Common myeloid progenitor, CD34-positive (primary cell): ENCODE measurements around the gene PDGFRB.

Experiments used
- CTCF ChIA-PET: fragments of 350-600 bp; sonication (Branson Sonifier 250); formaldehyde crosslinking; loops from one replicate; lab custom pipeline; 2021; ENCODE audit warnings: antibody characterized with exemption; lab: Charles Lee
- POLR2A ChIA-PET: fragments of 350-600 bp; sonication (Branson Sonifier 250); formaldehyde crosslinking; loops from one replicate; lab custom pipeline; 2021; ENCODE audit warnings: antibody characterized with exemption; lab: Charles Lee
- DNase-seq, 3 donors: peaks; one replicate each; pipeline versions ENCODE4 v3.0.0 to v3.0.0-alpha.2; 2013
- H3K27ac ChIP-seq, 2 experiments: 1 replicate in 1 of 2; 2 replicates in 1 of 2; pipeline ENCODE4 v1.7.0; 2013; ENCODE audit warnings: inconsistent platforms in 2 of 2, low read length in 2 of 2, mild to moderate bottlenecking in 2 of 2, low read depth in 1 of 2, moderate library complexity in 1 of 2; ENCODE audit not compliant: severe bottlenecking in 2 of 2, insufficient read depth in 1 of 2, poor library complexity in 1 of 2
- H3K27me3 ChIP-seq, 5 experiments: replicated peaks in 2 of 5; 1 replicate in 3 of 5; 2 replicates in 2 of 5; pipeline versions ENCODE4 v1.6.1 to v1.7.0; 2013; ENCODE audit warnings: low read length in 4 of 5, mild to moderate bottlenecking in 2 of 5, moderate library complexity in 2 of 5, inconsistent platforms in 1 of 5; ENCODE audit not compliant: insufficient read depth in 5 of 5, control insufficient read depth in 4 of 5
- H3K36me3 ChIP-seq, 4 experiments: 1 replicate in 2 of 4; 2 replicates in 2 of 4; pipeline versions ENCODE4 v1.6.1 to v1.7.0; 2013; ENCODE audit warnings: low read length in 3 of 4, control low read depth in 1 of 4, mild to moderate bottlenecking in 1 of 4; ENCODE audit not compliant: control insufficient read depth in 4 of 4, insufficient read depth in 4 of 4
- H3K4me1 ChIP-seq, 4 experiments: 1 replicate in 3 of 4; 2 replicates in 1 of 4; pipeline versions ENCODE4 v1.6.1 to v1.7.1; 2013; ENCODE audit warnings: low read length in 3 of 4, mild to moderate bottlenecking in 3 of 4, control low read depth in 1 of 4, inconsistent platforms in 1 of 4, moderate library complexity in 1 of 4; ENCODE audit not compliant: control insufficient read depth in 4 of 4, insufficient read depth in 4 of 4; ENCODE audit errors: control extremely low read depth in 1 of 4
- H3K4me3 ChIP-seq, 7 experiments: 1 replicate in 4 of 7; 2 replicates in 3 of 7; pipeline versions ENCODE4 v1.5.1 to v1.7.0; 2013; ENCODE audit warnings: mild to moderate bottlenecking in 7 of 7, low read length in 6 of 7, moderate library complexity in 6 of 7, inconsistent platforms in 2 of 7, low read depth in 2 of 7, control low read depth in 1 of 7; ENCODE audit not compliant: insufficient read depth in 4 of 7, control insufficient read depth in 1 of 7; ENCODE audit errors: extremely low read depth in 1 of 7
- H3K9me3 ChIP-seq, 5 experiments: 1 replicate in 4 of 5; 2 replicates in 1 of 5; pipeline versions ENCODE4 v1.6.1 to v1.7.1; 2013; ENCODE audit warnings: low read length in 4 of 5, mild to moderate bottlenecking in 2 of 5, inconsistent platforms in 1 of 5, low read depth in 1 of 5, moderate library complexity in 1 of 5; ENCODE audit not compliant: control insufficient read depth in 4 of 5, insufficient read depth in 2 of 5; ENCODE audit errors: control extremely low read depth in 1 of 5
- WGBS: methylation state at CpG from one replicate; pipeline ENCODE4 v1.1.5; 2013; ENCODE audit not compliant: insufficient coverage; 5-methylcytosine and 5-hydroxymethylcytosine counted together

PDGFRB gene

DNA sequence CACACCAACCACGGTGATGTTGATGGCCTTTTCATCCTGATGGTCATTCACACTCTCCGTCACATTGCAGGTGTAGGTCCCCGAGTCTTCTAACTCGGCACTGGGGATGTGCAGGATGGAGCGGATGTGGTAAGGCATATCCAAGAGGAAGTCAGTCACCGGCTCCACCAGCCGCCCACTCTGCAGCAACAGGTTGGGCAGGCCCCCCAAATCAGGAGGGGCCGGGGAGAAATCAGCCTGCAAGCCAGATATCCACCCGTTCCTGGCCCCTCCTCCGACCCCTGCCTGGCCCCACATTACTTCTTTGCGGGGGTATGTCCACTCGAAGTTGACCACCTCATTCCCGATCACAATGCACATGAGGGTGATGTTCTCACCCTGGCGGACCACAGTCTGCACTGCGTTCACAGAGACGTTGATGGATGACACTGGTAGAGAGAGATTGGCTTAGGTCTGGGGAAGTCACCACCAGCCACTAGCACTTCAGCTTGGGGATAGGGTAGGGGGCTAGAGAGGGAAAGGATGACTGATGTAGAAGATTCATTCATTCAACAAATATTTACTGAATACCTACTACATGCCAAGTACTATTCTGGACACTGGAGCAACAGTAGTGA is 22.0 kb downstream of the PDGFRB start:
- Histone ChIP-seq H3K27me3 (no peaks in the 10 kb centered on the region), H3K27ac (no peak overlapping the region), H3K4me3 (no peak overlapping the region), H3K9me3 (no peaks in the 10 kb centered on the region), H3K4me1 (peaks cover 0 to 18% (median 12%) of the 10 kb centered on the region in 4 experiments), H3K36me3 (no peaks in the 10 kb centered on the region)
- ChIA-PET CTCF (interaction anchor here (0.8 to 2.0 kb wide), 7 partner anchors 10 to 83 kb away, joined by 3 to 10 read pairs (median 5); no protein-coding TSS in a partner anchor), POLR2A (no interaction called here)
- DNase-seq: no peak
- WGBS: 88% methylated on average over 13 of the region's 16 CpGs

DNA sequence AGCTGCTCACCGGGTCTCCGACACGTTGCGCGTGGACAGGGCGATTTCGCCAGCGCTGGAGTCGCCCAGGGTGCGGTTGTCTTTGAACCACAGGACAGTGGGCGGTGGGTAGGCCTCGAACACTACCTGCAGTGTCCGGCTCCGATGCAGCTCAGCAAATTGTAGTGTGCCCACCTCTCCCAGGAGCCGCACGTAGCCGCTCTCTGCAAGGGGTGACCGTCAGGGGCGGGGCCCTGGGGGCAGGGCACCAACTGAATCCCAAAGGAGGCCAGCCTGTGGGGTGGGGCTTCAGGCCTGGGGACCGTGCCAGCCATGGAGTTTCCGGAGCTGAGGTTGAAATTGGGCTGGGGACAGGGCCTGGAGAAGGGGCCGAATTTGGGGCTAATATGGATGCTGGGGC is 22.9 kb downstream of the PDGFRB start:
- Histone ChIP-seq H3K4me3 (no peak overlapping the region), H3K36me3 (no peaks in the 10 kb centered on the region), H3K27me3 (no peaks in the 10 kb centered on the region), H3K9me3 (no peaks in the 10 kb centered on the region), H3K4me1 (peaks cover 0 to 19% (median 12%) of the 10 kb centered on the region in 4 experiments), H3K27ac (no peak overlapping the region)
- POLR2A ChIA-PET: no interaction called here
- no peak for DNase-seq
- CTCF ChIA-PET: interaction anchor here (1.0 to 8.9 kb wide), 6 partner anchors 10 to 218 kb away, joined by 3 to 104 read pairs (median 9); partner anchors contain the start of gene CSF1R
- 97% methylated on average over 22 of the region's 22 CpGs for WGBS

DNA sequence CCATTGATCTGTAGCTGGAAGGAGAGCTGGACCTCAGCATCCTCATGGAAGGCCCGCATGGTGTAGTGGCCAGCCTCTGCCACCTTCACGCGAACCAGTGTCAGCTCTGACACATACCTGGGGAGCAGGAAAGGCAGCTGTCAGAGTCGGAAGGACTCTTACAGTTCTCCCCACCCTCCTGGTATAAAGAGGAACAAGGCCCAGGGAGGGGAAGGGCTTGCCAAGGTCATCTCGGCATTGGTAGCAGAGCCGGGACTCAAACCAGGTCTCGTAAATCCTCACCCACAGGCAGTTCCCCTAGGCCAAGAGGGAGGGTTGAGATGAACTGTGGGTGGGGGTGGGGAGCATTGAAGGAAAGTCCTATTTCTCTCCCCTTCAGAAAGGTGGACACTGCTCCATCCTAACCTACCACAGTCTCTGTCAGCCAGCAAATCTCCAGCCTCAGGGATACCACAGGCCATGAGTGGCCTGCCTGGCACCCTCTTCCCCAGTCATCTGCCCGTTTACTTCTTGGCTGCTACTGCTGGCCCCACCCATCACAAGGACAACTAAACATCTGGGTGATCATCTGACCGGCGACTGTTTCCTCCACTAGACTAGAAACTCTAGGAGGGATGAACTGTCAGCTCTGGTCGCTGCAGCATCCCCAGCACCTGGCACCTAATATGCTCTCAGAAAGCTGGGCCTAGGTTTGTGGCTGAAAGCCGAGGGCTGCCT is 23.5 kb downstream of the PDGFRB start:
- Histone ChIP-seq H3K4me1 (peaks cover 0 to 19% (median 12%) of the 10 kb centered on the region in 4 experiments), H3K27me3 (no peaks in the 10 kb centered on the region), H3K4me3 (no peak overlapping the region), H3K27ac (no peak overlapping the region), H3K9me3 (no peaks in the 10 kb centered on the region), H3K36me3 (no peaks in the 10 kb centered on the region)
- ChIA-PET POLR2A (no interaction called here), CTCF (interaction anchor here (0.8 to 8.9 kb wide), 10 partner anchors 9 to 284 kb away, joined by 3 to 104 read pairs (median 3); partner anchors contain the start of gene CSF1R)
- WGBS: 49% methylated on average over 9 of the region's 12 CpGs
- DNase-seq: peak in 2 of 3 donors; percentile 67 to 68

DNA sequence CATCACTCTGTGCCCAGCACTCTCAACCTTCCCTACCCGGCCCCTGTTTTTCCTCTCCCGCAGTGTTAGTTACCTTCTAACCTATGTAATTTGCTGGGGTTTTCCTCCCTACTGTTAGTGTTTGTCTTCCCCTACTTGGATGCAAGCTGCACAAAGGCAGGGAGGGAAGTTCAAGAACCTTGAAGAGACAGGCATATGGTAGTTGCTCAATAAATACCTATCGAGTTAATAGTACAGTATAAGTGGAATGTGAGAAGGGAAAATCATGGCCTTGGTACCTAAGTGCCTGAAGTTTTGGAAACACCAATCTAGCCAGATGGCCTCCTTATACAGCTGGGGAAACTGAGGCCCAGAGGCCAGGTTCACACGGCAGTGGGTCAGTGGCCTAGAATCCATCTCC is 24.2 kb downstream of the PDGFRB start:
- no CpG with 5 or more reads among the region's 4 CpGs for WGBS
- H3K27ac ChIP-seq: no peak overlapping the region
- H3K27me3 ChIP-seq: no peaks in the 10 kb centered on the region
- ChIA-PET POLR2A (no interaction called here), CTCF (interaction anchor here (0.8 to 8.9 kb wide), 12 partner anchors 9 to 290 kb away, joined by 3 to 104 read pairs (median 3); partner anchors contain the start of gene CSF1R)
- no peaks in the 10 kb centered on the region for H3K9me3 ChIP-seq
- peaks cover 0 to 19% (median 12%) of the 10 kb centered on the region in 4 experiments for H3K4me1 ChIP-seq
- DNase-seq: no peak
- H3K36me3 ChIP-seq: no peaks in the 10 kb centered on the region
- H3K4me3 ChIP-seq: no peak overlapping the region

DNA sequence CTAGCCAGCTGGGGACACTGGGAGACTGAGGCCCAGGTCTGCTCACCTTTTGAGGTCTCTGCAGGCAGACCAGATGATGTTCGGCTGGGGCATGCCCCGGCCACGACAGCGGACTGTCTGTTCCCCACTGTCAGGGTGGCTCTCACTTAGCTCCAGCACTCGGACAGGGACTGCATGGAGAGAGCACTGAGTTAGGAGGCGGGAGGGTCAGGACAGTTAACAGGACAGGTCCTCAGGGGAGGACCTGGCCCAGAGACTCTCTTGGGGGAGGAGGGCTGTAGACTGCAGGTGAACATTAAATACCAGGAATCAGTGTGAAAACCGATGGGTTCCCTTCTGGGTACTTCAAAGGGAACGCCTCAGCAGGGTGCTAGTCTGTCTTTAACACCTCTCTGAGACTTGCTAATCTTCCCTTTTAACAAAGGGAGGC is 25.1 kb downstream of the PDGFRB start:
- DNase-seq: no peak
- Histone ChIP-seq H3K36me3 (no peaks in the 10 kb centered on the region), H3K4me3 (no peak overlapping the region), H3K27ac (no peak overlapping the region), H3K4me1 (peaks cover 0 to 19% (median 12%) of the 10 kb centered on the region in 4 experiments), H3K27me3 (no peaks in the 10 kb centered on the region), H3K9me3 (no peaks in the 10 kb centered on the region)
- 89% methylated on average over 8 of the region's 8 CpGs for WGBS
- ChIA-PET CTCF (interaction anchor here (0.6 to 8.9 kb wide), 18 partner anchors 9 to 289 kb away, joined by 3 to 104 read pairs (median 4); no protein-coding TSS in a partner anchor), POLR2A (interaction anchor here (1.0 kb wide), 1 partner anchor 88 kb away, joined by 5 read pairs; no protein-coding TSS in a partner anchor)

GRCh38 chr5:150129813-150130492 is 25.7 kb downstream of the PDGFRB start:
- WGBS: 61% methylated on average over 24 of the region's 25 CpGs
- peak; percentile 57 to 70 (median 59) for DNase-seq
- Histone ChIP-seq H3K27me3 (no peaks in the 10 kb centered on the region), H3K27ac (no peak overlapping the region), H3K4me1 (peaks cover 0 to 19% (median 12%) of the 10 kb centered on the region in 4 experiments), H3K9me3 (no peaks in the 10 kb centered on the region), H3K4me3 (no peak overlapping the region), H3K36me3 (no peaks in the 10 kb centered on the region)
- ChIA-PET CTCF (interaction anchor here (0.6 to 8.9 kb wide), 17 partner anchors 9 to 310 kb away, joined by 3 to 104 read pairs (median 4); no protein-coding TSS in a partner anchor), POLR2A (interaction anchor here (1.0 kb wide), 1 partner anchor 88 kb away, joined by 5 read pairs; no protein-coding TSS in a partner anchor)
